GM12801 (cell line): ENCODE data around the gene INTS15.

Source experiments
- TF ChIP-seq, protein P1 (sequence below): IDR thresholded peaks from one replicate; pipeline ENCODE4 v1.5.1; 2011; ENCODE audit warnings: control low read depth; ENCODE audit not compliant: insufficient read length; ENCODE audit errors: extremely low read depth

Gene INTS15

GRCh38 chr7:6615723-6616555 lies 26.1 kb downstream of the INTS15 start:
- TF ChIP-seq, protein P1, sequence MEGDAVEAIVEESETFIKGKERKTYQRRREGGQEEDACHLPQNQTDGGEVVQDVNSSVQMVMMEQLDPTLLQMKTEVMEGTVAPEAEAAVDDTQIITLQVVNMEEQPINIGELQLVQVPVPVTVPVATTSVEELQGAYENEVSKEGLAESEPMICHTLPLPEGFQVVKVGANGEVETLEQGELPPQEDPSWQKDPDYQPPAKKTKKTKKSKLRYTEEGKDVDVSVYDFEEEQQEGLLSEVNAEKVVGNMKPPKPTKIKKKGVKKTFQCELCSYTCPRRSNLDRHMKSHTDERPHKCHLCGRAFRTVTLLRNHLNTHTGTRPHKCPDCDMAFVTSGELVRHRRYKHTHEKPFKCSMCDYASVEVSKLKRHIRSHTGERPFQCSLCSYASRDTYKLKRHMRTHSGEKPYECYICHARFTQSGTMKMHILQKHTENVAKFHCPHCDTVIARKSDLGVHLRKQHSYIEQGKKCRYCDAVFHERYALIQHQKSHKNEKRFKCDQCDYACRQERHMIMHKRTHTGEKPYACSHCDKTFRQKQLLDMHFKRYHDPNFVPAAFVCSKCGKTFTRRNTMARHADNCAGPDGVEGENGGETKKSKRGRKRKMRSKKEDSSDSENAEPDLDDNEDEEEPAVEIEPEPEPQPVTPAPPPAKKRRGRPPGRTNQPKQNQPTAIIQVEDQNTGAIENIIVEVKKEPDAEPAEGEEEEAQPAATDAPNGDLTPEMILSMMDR: no peak

DNA sequence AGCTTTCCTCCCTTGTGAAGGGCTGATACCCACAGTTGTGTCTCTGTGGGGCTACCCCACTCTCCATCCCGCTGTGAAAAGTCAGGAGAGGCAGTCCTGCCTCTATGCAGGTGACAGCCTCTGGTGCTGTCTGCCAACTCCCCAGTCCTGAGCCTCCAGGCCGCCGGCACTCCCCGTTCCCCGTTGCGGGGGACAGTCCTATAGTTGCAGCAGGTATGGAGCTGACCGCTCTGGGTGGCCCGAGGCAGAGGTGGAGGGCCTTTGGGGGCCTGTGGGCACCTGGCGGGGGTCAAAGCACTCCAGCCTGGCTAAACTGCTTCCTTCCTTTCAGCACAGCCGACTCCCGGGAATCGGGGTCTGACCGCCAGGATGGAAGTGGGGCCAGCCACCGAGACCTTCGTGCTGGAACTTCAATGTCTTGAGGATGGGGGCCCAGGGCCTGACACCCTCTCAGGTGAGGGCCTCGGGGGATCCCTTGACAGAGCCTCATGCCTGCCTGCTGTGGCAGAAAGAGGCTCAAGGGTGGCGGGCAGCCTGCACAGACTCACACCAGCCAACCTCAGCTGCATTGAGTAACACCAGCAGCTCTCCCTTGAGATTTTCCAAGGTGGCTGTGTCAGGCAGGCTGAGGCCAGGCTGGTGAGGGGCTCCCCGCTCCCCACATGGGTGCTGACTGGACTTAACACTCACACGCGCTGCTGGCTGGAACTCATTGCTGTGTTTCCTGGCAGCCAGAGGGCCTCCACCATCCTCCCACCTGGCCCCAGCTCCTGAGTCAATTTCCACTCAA lies 27.2 kb downstream of the INTS15 start:
- TF ChIP-seq, protein P1: no peak

GRCh38 chr7:6618621-6619020 lies 28.8 kb downstream of the INTS15 start:
- TF ChIP-seq, protein P1: no peak

DNA sequence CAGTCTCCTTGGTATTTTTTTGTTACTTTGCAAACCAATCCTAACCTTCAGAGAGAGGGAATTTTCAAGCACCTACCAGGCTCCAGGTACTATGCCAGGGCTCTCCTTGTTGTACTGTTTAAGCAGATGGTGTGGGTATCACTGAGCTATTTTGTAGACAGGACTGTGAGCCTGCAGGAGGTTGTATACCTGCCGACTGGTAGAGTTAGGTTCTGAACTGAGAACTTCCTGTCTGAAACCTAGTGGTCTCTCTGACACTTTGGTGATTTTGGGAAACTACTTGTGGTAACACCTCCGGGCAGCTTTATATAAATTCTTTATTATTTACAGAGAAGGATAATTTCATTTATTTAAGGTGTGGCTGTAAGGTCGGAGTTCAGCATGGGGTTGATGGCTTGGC lies 30.1 kb downstream of the INTS15 start:
- TF ChIP-seq, protein P1: no peak

GRCh38 chr7:6621195-6622133 lies 31.6 kb downstream of the INTS15 start:
- TF ChIP-seq, protein P1: no peak

DNA sequence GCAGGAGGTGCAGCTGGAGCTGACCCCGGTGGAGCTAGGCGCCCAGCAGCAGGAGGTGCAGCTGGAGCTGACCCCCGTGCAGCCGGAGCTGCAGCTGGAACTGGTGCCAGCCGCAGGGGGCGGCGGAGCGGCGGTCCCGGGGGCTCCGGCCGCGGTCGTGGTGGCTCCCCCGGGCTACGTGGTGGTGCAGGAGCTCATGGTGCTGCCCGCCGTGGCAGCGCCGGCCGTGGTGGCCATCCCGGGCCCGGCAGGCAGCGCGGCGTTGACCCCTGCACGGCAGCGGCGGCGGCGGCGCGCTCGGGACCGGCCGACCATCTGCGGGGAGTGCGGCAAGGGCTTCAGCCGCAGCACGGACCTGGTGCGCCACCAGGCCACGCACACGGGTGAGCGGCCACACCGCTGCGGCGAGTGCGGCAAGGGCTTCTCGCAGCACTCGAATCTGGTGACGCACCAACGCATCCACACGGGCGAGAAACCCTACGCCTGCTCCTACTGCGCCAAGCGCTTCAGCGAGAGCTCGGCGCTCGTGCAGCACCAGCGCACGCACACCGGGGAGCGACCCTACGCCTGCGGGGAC lies 32.4 kb downstream of the INTS15 start:
- TF ChIP-seq, protein P1: no peak
